HL-60/S4 treated with phorbol 12-myristate 13-acetate at 8.2 ng/mL for 4 days and 3 days (cell line): ENCODE results near the gene EBNA1BP2.
"Not testable (repeated sequence)": the region's sequence is repeated elsewhere in the genome, so short reads cannot be mapped to it uniquely, and the experiment has no call there.

Experiments used
- in situ Hi-C: fragments of 300-500 bp; cut with MboI; formaldehyde crosslinking; loops from 2 replicates; pipeline ENCODE4 v1.15.0; 2022; ENCODE audit warnings: low sequenced_read_pairs

EBNA1BP2 gene, protein sequence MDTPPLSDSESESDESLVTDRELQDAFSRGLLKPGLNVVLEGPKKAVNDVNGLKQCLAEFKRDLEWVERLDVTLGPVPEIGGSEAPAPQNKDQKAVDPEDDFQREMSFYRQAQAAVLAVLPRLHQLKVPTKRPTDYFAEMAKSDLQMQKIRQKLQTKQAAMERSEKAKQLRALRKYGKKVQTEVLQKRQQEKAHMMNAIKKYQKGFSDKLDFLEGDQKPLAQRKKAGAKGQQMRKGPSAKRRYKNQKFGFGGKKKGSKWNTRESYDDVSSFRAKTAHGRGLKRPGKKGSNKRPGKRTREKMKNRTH

DNA sequence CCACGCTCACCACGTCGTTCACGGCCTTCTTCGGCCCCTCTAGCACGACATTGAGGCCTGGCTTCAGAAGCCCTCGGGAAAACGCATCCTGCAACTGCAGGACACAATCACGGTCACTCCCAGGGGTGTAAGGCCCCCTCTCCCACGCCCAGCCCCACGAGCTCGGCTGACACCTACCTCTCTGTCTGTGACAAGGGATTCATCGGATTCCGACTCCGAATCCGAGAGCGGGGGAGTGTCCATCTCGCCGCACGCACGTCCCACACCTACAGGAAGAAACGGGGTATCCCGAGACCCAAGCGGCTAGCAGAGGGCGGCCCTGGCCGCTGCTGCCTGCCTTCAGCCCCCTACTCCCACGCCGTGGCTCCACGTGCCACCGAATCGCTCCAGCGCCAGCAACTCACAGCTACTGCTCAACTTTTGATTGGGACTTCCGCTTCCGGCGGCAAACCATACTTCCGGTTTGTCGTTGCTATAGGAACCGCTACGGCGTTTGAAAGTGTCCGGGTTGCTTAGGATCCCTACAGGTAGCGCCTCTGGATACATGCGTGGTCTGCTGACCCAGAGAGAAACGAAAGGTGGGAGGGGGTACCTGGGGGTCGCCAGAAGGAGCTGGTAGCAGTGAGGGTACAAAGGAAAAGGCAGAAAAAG lies at the start of gene EBNA1BP2, which contains the start of gene CFAP57:
Gene EBNA1BP2, minus strand, starts transcription at position 415 of the 651 bp plus-strand sequence. Its CDS starts 172 bp downstream, at position 243.
Gene CFAP57, plus strand, starts transcription at position 455 of the 651 bp plus-strand sequence. CDS start 424 bp downstream, outside the sequence.
- in situ Hi-C loops = no loop called here

DNA sequence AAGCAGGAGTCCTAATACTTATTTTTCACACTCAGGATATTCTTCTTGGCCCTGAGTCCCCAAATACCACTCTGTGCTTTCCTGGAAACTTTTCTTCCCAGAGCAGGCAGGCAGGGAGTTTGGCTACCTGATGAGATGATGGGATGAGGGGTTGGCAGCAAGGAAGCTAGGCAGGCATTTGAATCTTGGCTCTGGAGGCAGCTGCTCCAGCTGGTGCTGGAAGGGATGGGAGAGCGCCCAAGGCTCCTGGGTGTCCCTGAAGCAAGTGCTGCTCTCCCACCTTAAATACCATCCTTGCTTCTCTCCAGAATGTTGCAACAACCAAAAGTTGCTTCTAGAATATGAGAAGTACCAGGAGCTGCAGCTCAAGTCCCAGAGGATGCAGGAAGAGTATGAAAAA lies 49.7 kb upstream of the EBNA1BP2 start:
- in situ Hi-C loops = no loop called here

DNA sequence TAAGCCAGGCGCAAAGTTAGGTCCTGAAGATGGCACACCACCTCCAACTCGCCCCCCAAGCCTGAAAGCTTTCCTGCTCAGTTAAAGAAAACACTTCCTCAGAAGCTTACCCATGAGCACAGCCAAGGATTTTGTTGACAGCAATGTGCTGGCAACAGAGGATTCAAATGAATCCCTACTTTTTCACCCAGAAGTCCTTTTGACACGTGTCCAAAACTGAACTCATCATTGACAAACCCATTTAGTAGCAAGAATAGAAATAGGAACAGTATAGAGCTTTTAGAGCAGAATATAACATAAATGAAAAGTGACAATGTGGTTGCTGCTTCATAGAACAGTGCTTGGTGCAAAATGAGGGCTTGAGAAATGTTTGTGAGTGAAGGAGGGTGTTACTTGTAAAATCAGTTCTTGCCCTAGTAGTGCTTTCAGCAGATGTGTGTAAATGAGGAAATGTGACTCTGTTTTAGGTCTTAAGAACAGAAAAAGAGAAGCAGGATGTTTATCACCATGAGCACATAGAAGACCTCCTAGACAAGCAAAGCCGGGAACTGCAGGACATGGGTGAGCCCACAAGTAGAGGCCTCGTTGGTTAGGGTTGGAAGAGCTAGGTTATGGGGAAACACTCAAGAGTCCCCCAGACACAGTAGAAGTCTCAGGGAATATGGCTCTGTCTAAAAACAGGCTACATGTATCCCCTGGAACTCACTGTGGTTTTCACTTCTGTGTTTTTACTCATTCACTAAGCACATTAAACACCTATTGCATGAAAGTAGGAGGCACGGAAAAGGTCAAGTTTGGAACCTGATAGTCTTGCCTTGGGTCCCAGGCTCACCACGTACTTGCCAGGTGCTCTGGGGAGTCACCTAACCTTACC lies 49.1 kb upstream of the EBNA1BP2 start:
- in situ Hi-C loops = no loop called here

DNA sequence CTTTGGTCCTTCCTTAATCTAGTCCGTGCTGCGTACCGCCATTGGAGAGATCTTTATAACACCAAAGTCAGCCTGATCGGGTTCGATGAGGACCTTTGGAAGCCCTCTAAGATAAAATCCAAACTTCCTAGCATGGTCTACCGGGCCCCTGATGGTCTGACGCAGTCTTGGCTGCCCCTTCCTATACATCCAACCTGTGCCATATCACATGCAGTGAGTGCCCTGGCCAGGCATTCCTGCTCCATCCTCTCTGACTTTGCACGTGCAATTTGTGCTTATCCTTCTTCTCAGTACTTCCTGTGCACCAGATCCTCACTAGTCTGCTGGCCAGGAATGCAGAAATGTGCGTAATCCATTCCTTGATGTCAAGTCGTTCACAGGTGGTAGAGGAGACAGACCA lies 45.7 kb upstream of the EBNA1BP2 start:
- in situ Hi-C loops = no loop called here

DNA sequence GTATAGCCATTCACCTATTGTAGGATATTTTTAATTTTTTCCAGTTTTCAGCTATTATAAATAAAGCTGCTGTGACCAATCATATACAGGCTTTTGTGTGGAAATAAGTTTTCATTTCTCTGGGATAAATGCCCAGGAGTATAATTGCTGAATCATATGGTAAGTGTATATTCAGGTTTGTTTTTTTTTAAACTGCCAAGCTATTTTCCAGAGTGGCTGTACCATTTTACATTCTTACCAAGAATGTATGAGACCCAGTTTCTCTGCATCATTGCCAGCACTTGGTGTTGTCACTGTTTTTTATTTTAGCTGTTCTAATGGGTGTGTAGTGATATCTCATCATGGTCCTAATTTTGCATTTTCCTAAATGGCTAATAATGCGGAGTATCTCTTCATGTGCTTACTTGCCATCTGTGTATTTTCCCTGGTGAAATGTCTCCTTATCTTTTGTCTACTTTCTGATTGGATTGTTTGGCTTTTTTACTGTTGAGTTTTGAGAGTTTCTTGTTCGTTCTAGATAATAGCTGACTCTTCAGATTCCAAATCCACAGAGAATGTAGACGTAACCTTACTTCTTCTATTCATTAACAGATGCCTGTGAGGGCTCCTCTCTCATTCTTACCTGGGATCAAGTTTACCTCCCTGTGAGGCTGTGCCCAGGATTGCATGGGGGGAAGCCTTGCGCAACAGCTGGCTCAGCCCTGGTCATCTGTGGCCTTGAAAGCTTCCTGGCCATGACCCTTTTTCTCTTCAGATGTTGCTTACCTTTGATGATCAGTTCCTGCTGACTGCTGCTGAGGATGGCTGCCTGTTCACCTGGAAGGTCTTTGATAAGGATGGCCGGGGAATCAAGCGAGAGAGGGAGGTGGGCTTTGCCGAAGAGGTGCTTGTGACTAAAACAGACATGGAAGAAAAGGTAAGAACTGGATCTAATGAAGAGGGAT lies 42.7 kb upstream of the EBNA1BP2 start:
- in situ Hi-C loops = no loop called here

DNA sequence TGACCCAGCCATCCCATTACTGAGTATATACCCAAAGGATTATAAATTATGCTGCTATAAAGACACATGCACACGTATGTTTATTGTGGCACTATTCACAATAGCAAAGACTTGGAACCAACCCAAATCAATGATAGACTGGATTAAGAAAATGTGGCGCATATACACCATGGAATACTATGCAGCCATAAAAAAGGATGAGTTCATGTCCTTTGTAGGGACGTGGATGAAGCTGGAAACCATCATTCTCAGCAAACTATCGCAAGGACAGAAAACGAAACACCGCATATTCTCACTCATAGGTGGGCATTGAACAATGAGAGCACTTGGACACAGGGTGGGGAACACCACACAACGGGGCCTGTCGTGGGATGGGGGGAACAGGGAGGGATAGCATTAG lies 36.2 kb upstream of the EBNA1BP2 start:
- in situ Hi-C loops = not testable (repeated sequence)

DNA sequence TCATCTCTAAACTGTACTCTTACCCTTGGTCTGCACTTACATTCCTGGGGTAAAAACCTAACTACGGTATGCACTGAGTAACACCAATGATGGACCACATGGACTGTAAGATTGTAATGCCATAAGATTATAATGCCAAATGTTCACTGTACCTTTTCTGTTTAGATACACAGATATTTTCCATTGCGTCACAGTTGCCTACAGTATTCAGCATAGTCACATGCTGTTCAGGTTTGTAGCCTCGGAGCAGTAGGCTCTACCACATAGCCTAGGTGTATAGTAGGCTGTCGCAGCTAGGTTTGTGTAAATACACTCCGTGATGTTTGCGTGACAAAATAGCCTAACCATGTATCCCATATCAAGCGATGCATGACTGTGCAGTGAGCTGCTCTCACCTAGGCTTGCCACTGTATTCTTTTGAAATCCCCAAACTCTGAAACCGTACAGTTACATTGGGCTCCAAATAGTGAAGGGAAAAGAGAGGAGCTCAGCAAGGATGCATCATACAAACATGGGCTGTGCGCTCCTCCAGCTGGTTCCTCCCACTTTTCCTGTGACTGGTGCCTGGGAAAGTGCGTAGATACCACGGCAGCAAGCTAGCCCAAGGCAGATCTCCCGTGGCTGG lies 35.3 kb upstream of the EBNA1BP2 start:
- in situ Hi-C loops = no loop called here

- in situ Hi-C loops = no loop called here
Measured at GRCh38 chr1:43206600-43207228, 34.6 kb upstream of the EBNA1BP2 start.

- in situ Hi-C loops = no loop called here
Measured at GRCh38 chr1:43205671-43206070, 33.6 kb upstream of the EBNA1BP2 start.

GRCh38 chr1:43204394-43204793 lies 32.3 kb upstream of the EBNA1BP2 start:
- in situ Hi-C loops = no loop called here

- in situ Hi-C loops = no loop called here
Measured at GRCh38 chr1:43203859-43204258, 31.8 kb upstream of the EBNA1BP2 start.

- in situ Hi-C loops = no loop called here
Measured at GRCh38 chr1:43199093-43199726, 27.1 kb upstream of the EBNA1BP2 start.

- in situ Hi-C loops = no loop called here
Measured at GRCh38 chr1:43197343-43198127, 25.4 kb upstream of the EBNA1BP2 start.

DNA sequence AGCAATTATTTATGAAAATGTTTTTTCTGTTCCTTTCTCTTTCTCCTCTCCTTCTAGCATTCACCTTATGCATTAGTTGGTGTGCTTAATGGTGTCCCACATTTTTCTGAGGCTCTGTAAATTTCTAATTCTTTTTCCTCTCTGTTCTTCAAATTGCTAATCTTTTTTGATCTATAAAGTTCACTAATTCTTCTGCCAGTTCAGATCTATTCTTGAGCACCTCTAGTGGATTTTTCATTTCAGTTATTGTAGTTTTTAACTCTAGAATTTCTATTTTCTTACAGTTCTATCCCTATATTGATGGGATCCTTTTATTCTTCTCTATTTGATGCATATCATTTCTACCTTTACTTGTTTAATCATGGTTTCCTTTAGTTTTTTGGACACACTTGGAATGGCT lies 22.4 kb upstream of the EBNA1BP2 start:
- in situ Hi-C loops = no loop called here

DNA sequence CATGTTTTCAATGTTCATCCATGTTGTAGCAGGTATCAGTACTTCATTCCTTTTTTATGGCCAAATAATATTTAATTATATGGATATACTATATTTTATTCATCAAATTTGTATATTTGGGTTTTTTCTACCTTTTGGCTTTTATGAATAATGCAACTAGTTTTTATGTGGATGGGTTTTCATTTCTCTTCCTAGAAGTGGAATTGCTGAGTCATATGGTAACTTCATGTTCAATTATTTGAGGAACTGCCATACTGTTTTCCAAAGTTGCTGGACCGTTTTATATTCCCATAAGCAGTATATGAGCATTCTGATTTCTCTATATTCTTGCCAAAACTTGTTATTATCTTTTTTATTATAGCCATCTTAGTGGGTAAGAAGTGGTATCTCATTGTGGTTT lies 16.0 kb upstream of the EBNA1BP2 start:
- in situ Hi-C loops = no loop called here

- in situ Hi-C loops = no loop called here
Measured at GRCh38 chr1:43184995-43185394, 12.9 kb upstream of the EBNA1BP2 start.

DNA sequence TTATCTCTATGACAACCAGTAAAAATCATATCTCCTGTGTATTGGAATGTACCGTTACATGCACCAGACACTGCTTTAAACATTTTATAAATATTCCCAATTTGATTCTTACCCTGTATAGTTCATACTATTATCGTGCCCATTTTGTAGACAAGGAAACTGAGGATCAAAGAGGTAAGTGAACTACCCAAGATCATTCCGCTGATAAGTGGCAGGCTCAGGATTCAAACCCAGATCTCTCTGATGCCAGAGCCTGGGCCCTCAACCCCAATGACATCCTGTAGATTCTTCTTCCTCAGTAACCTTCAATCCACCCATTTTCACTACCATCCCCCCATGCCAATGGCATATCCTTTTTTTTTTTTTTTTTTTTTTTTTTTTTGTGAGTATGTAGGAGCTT lies 12.3 kb upstream of the EBNA1BP2 start:
- in situ Hi-C loops = no loop called here

DNA sequence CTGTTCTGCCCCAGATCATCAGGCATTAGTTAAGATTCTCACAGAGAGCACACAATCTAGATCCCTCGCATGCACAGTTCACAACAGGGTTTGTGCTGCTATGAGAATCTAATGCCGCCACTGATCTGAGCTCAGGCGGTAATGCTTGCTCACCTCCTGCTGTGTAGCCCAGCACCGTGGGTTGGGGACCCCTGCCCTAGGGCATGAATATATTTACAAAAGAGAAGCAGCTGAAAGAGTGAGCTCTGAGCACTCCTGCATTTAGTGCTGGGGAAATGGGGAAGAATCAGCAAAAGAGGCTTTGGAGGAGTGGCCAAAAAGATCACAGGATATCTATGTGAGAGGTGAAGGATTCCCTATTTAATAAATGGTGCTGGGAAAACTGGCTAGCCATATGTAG lies 5.6 kb upstream of the EBNA1BP2 start:
- in situ Hi-C loops = no loop called here
